ENCODE data around the gene CRNN.

The CRNN gene

GRCh38 chr1:152398812-152399698, 15.0 kb downstream of the CRNN start:
- Histone ChIP-seq H3K4me3 (ENCODE audit: low read length in 2 of 2) (no peak overlapping the region), H3K27me3 (ENCODE audit: control insufficient read depth in 3 of 3, insufficient read depth in 3 of 3, low read depth in 1 of 3, low read length in 3 of 3) (no peaks in the 10 kb centered on the region), H2BK12ac (ENCODE audit: low read length) (no peak overlapping the region), H3K9me3 (replicated peaks in 1 of 2; ENCODE audit: control insufficient read depth in 2 of 2, insufficient read depth in 1 of 2, low read depth in 1 of 2, low read length in 2 of 2) (peaks cover 0 to 18% of the 10 kb centered on the region in 2 donors), H3K9ac (ENCODE audit: low read depth, low read length, poor library complexity) (no peak overlapping the region), H3K36me3 (replicated peaks in 1 of 2; ENCODE audit: control insufficient read depth in 2 of 2, insufficient read depth in 2 of 2, low read length in 2 of 2) (no peaks in the 10 kb centered on the region), H3K18ac (ENCODE audit: low read length) (no peak overlapping the region), H4K91ac (ENCODE audit: low read depth, low read length, poor library complexity) (no peak overlapping the region), H2AK5ac (ENCODE audit: low read depth, low read length) (no peak overlapping the region), H2BK5ac (ENCODE audit: low read length) (no peak overlapping the region), H3K4me2 (ENCODE audit: insufficient read depth, low read length, poor library complexity, severe bottlenecking) (no peak overlapping the region), H3K4ac (ENCODE audit: low read length) (no peak overlapping the region), H3K23ac (ENCODE audit: low read depth, low read length, poor library complexity) (no peak overlapping the region), H3K4me1 (ENCODE audit: control insufficient read depth in 2 of 2, insufficient read depth in 1 of 2, low read depth in 1 of 2, low read length in 2 of 2) (no peaks in the 10 kb centered on the region), H2BK15ac (ENCODE audit: low read length) (no peak overlapping the region), H3K14ac (ENCODE audit: low read length) (no peak overlapping the region), H3K27ac (replicated peaks; ENCODE audit: low read length) (no peak overlapping the region), H3K79me1 (ENCODE audit: low read depth, low read length) (no peaks in the 10 kb centered on the region), H2BK120ac (ENCODE audit: low read depth, low read length) (no peak overlapping the region), H4K8ac (ENCODE audit: low read depth, low read length) (no peak overlapping the region), H2AFZ (ENCODE audit: low read length) (no peak overlapping the region)
- DNase-seq (ENCODE audit: low spot score), result no peak
- WGBS, 2 donors (ENCODE audit: extremely low coverage in 2 of 2, insufficient read length in 2 of 2, insufficient replicate concordance in 1 of 2), result no CpG with 5 or more reads among the region's 8 CpGs

GRCh38 chr1:152397474-152397873, 16.6 kb downstream of the CRNN start:
- H4K8ac ChIP-seq (ENCODE audit: low read depth, low read length), result no peak overlapping the region
- no peak overlapping the region for H3K4me3 ChIP-seq (ENCODE audit: low read length in 2 of 2)
- H3K18ac ChIP-seq (ENCODE audit: low read length), result no peak overlapping the region
- H2BK5ac ChIP-seq (ENCODE audit: low read length), result no peak overlapping the region
- no peak overlapping the region for H2AK5ac ChIP-seq (ENCODE audit: low read depth, low read length)
- H3K9ac ChIP-seq (ENCODE audit: low read depth, low read length, poor library complexity), result no peak overlapping the region
- no peak overlapping the region for H3K27ac ChIP-seq (replicated peaks; ENCODE audit: low read length)
- no peaks in the 10 kb centered on the region for H3K27me3 ChIP-seq (ENCODE audit: control insufficient read depth in 3 of 3, insufficient read depth in 3 of 3, low read depth in 1 of 3, low read length in 3 of 3)
- H3K36me3 ChIP-seq (replicated peaks in 1 of 2; ENCODE audit: control insufficient read depth in 2 of 2, insufficient read depth in 2 of 2, low read length in 2 of 2), result no peaks in the 10 kb centered on the region
- H3K4me2 ChIP-seq (ENCODE audit: insufficient read depth, low read length, poor library complexity, severe bottlenecking), result no peak overlapping the region
- H3K14ac ChIP-seq (ENCODE audit: low read length), result no peak overlapping the region
- no peak overlapping the region for H2BK120ac ChIP-seq (ENCODE audit: low read depth, low read length)
- H3K9me3 ChIP-seq (replicated peaks in 1 of 2; ENCODE audit: control insufficient read depth in 2 of 2, insufficient read depth in 1 of 2, low read depth in 1 of 2, low read length in 2 of 2), result peaks cover 0 to 19% of the 10 kb centered on the region in 2 donors
- no peaks in the 10 kb centered on the region for H3K4me1 ChIP-seq (ENCODE audit: control insufficient read depth in 2 of 2, insufficient read depth in 1 of 2, low read depth in 1 of 2, low read length in 2 of 2)
- H3K23ac ChIP-seq (ENCODE audit: low read depth, low read length, poor library complexity), result no peak overlapping the region
- H3K4ac ChIP-seq (ENCODE audit: low read length), result no peak overlapping the region
- WGBS, 2 donors (ENCODE audit: extremely low coverage in 2 of 2, insufficient read length in 2 of 2, insufficient replicate concordance in 1 of 2), result no CpG with 5 or more reads among the region's 5 CpGs
- H2BK15ac ChIP-seq (ENCODE audit: low read length), result no peak overlapping the region
- H3K79me1 ChIP-seq (ENCODE audit: low read depth, low read length), result no peaks in the 10 kb centered on the region
- no peak overlapping the region for H4K91ac ChIP-seq (ENCODE audit: low read depth, low read length, poor library complexity)
- H2AFZ ChIP-seq (ENCODE audit: low read length), result no peak overlapping the region
- no peak for DNase-seq (ENCODE audit: low spot score)
- H2BK12ac ChIP-seq (ENCODE audit: low read length), result no peak overlapping the region

GRCh38 chr1:152394151-152394550, 19.9 kb downstream of the CRNN start:
- H3K79me1 ChIP-seq (ENCODE audit: low read depth, low read length), result no peaks in the 10 kb centered on the region
- WGBS, 2 donors (ENCODE audit: extremely low coverage in 2 of 2, insufficient read length in 2 of 2, insufficient replicate concordance in 1 of 2), result no CpG with 5 or more reads among the region's 1 CpG
- no peak overlapping the region for H2BK12ac ChIP-seq (ENCODE audit: low read length)
- H3K4me3 ChIP-seq (ENCODE audit: low read length in 2 of 2), result no peak overlapping the region
- H3K4me1 ChIP-seq (ENCODE audit: control insufficient read depth in 2 of 2, insufficient read depth in 1 of 2, low read depth in 1 of 2, low read length in 2 of 2), result no peaks in the 10 kb centered on the region
- no peak overlapping the region for H3K9ac ChIP-seq (ENCODE audit: low read depth, low read length, poor library complexity)
- no peak for DNase-seq (ENCODE audit: low spot score)
- no peak overlapping the region for H2BK15ac ChIP-seq (ENCODE audit: low read length)
- H4K8ac ChIP-seq (ENCODE audit: low read depth, low read length), result no peak overlapping the region
- H3K4ac ChIP-seq (ENCODE audit: low read length), result no peak overlapping the region
- H2BK120ac ChIP-seq (ENCODE audit: low read depth, low read length), result no peak overlapping the region
- no peaks in the 10 kb centered on the region for H3K27me3 ChIP-seq (ENCODE audit: control insufficient read depth in 3 of 3, insufficient read depth in 3 of 3, low read depth in 1 of 3, low read length in 3 of 3)
- no peak overlapping the region for H3K14ac ChIP-seq (ENCODE audit: low read length)
- H3K9me3 ChIP-seq (replicated peaks in 1 of 2; ENCODE audit: control insufficient read depth in 2 of 2, insufficient read depth in 1 of 2, low read depth in 1 of 2, low read length in 2 of 2), result peaks cover 0 to 21% of the 10 kb centered on the region in 2 donors
- H3K27ac ChIP-seq (replicated peaks; ENCODE audit: low read length), result no peak overlapping the region
- H4K91ac ChIP-seq (ENCODE audit: low read depth, low read length, poor library complexity), result no peak overlapping the region
- no peak overlapping the region for H3K23ac ChIP-seq (ENCODE audit: low read depth, low read length, poor library complexity)
- no peak overlapping the region for H2BK5ac ChIP-seq (ENCODE audit: low read length)
- H3K4me2 ChIP-seq (ENCODE audit: insufficient read depth, low read length, poor library complexity, severe bottlenecking), result no peak overlapping the region
- no peak overlapping the region for H3K18ac ChIP-seq (ENCODE audit: low read length)
- H2AK5ac ChIP-seq (ENCODE audit: low read depth, low read length), result no peak overlapping the region
- no peaks in the 10 kb centered on the region for H3K36me3 ChIP-seq (replicated peaks in 1 of 2; ENCODE audit: control insufficient read depth in 2 of 2, insufficient read depth in 2 of 2, low read length in 2 of 2)
- H2AFZ ChIP-seq (ENCODE audit: low read length), result no peak overlapping the region

- no peak overlapping the region for H3K9ac ChIP-seq (ENCODE audit: low read depth, low read length, poor library complexity)
- H3K23ac ChIP-seq (ENCODE audit: low read depth, low read length, poor library complexity), result no peak overlapping the region
- H3K4me2 ChIP-seq (ENCODE audit: insufficient read depth, low read length, poor library complexity, severe bottlenecking), result no peak overlapping the region
- peaks cover 0 to 14% of the 10 kb centered on the region in 2 donors for H3K9me3 ChIP-seq (replicated peaks in 1 of 2; ENCODE audit: control insufficient read depth in 2 of 2, insufficient read depth in 1 of 2, low read depth in 1 of 2, low read length in 2 of 2)
- H4K91ac ChIP-seq (ENCODE audit: low read depth, low read length, poor library complexity), result no peak overlapping the region
- WGBS, 2 donors (ENCODE audit: extremely low coverage in 2 of 2, insufficient read length in 2 of 2, insufficient replicate concordance in 1 of 2), result no CpG with 5 or more reads among the region's 2 CpGs
- no peak overlapping the region for H3K18ac ChIP-seq (ENCODE audit: low read length)
- no peak overlapping the region for H3K27ac ChIP-seq (replicated peaks; ENCODE audit: low read length)
- H2AK5ac ChIP-seq (ENCODE audit: low read depth, low read length), result no peak overlapping the region
- H3K79me1 ChIP-seq (ENCODE audit: low read depth, low read length), result no peaks in the 10 kb centered on the region
- H3K4me3 ChIP-seq (ENCODE audit: low read length in 2 of 2), result no peak overlapping the region
- no peak overlapping the region for H2BK120ac ChIP-seq (ENCODE audit: low read depth, low read length)
- no peaks in the 10 kb centered on the region for H3K4me1 ChIP-seq (ENCODE audit: control insufficient read depth in 2 of 2, insufficient read depth in 1 of 2, low read depth in 1 of 2, low read length in 2 of 2)
- no peak overlapping the region for H2BK12ac ChIP-seq (ENCODE audit: low read length)
- no peaks in the 10 kb centered on the region for H3K36me3 ChIP-seq (replicated peaks in 1 of 2; ENCODE audit: control insufficient read depth in 2 of 2, insufficient read depth in 2 of 2, low read length in 2 of 2)
- H4K8ac ChIP-seq (ENCODE audit: low read depth, low read length), result no peak overlapping the region
- DNase-seq (ENCODE audit: low spot score), result no peak
- no peak overlapping the region for H2BK5ac ChIP-seq (ENCODE audit: low read length)
- no peaks in the 10 kb centered on the region for H3K27me3 ChIP-seq (ENCODE audit: control insufficient read depth in 3 of 3, insufficient read depth in 3 of 3, low read depth in 1 of 3, low read length in 3 of 3)
- no peak overlapping the region for H2AFZ ChIP-seq (ENCODE audit: low read length)
- no peak overlapping the region for H3K14ac ChIP-seq (ENCODE audit: low read length)
- H2BK15ac ChIP-seq (ENCODE audit: low read length), result no peak overlapping the region
- no peak overlapping the region for H3K4ac ChIP-seq (ENCODE audit: low read length)
Observed at GRCh38 chr1:152392909-152393308, 21.2 kb downstream of the CRNN start.

Measured in neuronal stem cell (in vitro differentiated cells).